ENCODE measurements around the gene JAK3.

Gene JAK3

DNA sequence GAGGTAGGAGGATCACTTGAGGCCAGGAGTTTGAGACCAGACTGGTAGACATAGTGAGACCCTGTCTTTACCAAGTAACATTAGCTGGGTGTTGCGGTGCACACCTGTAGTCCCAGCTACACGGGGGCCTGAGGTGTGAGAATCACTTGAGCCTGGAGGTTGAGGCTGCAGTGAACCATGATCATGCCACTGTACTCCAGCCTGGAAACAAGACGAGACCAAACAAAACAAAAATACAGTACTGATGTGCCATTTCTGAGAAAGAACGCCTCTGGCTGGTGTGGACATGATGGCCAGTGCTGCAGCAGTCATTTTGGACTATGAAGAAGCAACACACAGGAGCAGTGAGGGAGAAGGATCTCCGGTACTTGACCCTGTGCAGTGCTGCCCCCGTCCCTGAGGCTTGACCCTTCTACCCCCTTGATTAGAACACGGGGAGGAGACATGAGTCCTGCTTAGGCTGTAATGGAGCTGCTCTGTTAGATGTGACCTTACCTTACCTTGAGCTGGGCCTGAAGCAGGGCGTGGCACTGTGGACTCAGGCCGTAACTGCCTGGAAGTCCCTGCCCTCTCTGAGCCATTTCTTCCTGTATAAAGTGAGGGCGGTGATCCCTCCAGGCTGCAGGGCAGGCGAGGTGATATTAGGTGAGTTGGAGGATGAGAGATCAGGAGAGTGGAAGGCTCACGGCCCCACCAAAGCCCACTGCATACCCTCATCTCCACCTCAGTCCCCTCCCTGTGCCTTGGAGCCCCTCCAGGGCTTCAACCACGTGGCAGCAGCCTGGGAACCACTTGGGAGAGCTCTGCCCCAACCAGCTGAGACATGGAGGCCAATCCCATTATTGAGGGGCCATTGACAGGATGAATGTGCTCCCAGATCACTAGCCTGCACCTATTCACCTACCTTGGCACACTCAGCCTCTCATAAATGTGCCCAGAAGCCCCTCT lies 17.9 kb upstream of the JAK3 start:
- no peak for DNase-seq

- no peak for DNase-seq
Measured at GRCh38 chr19:17863520-17864182, 15.9 kb upstream of the JAK3 start.

DNA sequence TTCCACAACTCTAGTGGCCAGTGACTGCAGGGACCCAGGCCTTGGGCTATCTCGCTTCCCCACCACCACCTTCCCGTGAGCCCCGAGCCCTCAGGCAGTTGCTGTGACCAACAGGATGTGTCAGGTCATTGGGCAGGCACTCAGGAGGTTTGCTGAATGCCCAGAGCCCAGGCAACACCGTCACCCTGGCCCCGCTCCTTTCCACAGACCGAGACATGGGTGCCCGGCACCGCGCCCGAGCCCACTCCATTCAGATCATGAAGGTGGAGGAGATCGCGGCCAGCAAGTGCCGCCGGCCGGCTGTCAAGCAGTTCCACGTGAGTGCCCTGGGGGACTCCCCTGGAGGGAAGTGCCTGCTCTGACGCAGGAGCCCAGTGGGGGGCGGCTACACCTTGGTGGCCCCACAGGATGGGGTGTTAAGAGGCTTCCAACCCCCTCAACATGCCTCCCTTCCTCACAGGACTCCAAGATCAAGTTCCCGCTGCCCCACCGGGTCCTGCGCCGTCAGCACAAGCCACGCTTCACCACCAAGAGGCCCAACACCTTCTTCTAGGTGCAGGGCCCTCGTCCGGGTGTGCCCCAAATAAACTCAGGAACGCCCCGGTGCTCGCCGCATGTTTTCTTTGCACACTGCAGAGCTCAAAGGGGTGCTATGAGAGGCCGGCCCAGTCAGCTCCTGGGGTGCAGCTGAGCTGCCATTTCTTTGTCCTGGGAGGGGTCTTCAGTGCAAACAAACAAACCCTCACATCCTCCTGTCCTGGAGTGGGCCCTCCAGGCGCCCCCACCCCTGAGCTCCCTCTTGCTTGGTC lies 15.1 kb upstream of the JAK3 start:
- no peak for DNase-seq

DNA sequence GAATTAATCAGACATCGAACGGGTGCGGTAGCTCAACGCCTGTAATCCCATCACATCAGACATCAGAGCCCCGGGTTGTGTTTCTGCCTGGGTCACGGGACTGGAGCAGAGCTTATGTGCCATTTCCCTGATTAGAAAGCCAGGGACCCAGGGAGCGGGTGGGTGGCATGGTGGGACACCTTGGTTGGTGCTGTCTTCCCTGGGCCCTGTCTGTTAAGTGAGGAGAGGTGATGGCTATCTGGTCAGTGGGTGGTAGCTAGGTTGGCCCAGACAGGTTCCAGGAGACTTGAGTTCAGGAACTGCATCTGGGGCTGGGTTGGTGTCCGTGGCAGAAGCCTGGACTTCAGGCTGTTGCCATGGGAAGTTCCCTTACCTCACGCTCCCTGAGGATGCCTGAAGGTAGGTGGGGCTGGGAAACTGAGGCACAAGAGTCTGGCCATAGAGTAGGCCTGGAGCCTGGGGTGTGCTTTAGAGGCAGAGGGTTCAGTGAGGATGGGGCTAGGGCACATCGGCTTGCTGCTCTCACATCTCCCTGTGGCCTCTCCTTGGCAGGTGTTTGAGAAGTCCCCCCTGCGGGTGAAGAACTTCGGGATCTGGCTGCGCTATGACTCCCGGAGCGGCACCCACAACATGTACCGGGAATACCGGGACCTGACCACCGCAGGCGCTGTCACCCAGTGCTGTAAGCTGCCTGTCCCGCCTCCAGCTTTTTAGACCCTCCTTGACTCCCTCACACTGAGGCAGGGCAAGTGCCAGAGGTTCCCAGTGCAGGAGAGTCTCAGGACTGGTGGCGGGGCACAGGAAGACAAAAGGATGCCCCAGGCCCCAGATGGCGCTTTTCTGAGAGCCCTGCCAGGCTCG lies 14.0 kb upstream of the JAK3 start:
- no peak for DNase-seq

- no peak for DNase-seq
Measured at GRCh38 chr19:17860993-17861360, 13.2 kb upstream of the JAK3 start.

- DNase-seq = no peak
Measured at GRCh38 chr19:17860331-17860992, 12.7 kb upstream of the JAK3 start.

DNA sequence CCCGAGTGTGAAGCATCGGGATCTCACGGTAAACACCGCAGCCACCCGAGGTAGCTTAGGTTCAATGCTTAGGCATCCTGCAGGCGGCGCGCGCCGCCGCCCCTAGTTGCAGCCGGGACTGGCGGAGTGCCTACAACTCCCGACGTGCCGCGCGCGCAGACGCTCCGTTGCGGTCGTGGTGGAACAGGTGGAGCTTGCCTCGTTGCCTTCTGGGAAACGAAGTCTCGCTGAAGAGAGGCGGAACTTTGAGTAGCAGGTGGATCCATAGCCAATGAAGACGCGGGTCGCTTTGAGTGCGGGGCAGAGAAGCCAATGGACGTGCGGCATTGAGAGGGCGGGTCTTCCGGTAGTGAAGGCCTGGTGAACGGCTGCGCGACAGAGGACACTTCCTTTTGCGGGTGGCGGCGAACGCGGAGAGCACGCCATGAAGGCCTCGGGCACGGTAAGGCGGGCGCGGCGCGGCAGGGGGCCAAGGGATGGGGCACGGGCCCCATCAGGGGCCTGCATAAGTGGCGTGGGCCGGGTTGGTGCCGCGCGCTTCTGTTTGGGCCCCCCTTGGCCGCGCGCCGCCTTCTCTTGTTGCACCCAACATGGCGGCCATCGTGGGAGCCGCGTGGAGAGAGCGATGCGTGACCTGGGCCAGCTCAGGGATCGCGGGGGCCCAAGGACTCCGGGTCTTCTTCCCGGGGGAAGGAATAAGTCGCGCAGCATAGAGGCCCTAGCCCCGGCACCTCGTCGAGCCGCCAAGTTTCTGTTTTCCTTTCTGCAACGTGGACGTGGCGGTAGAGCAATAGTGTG lies 11.9 kb upstream of the JAK3 start, which contains the start of gene RPL18A:
TSS of gene RPL18A (plus strand) at position 378 of the 798 bp plus-strand sequence. CDS start at position 425, 47 bp downstream.
- DNase-seq = peak; percentile 99

DNA sequence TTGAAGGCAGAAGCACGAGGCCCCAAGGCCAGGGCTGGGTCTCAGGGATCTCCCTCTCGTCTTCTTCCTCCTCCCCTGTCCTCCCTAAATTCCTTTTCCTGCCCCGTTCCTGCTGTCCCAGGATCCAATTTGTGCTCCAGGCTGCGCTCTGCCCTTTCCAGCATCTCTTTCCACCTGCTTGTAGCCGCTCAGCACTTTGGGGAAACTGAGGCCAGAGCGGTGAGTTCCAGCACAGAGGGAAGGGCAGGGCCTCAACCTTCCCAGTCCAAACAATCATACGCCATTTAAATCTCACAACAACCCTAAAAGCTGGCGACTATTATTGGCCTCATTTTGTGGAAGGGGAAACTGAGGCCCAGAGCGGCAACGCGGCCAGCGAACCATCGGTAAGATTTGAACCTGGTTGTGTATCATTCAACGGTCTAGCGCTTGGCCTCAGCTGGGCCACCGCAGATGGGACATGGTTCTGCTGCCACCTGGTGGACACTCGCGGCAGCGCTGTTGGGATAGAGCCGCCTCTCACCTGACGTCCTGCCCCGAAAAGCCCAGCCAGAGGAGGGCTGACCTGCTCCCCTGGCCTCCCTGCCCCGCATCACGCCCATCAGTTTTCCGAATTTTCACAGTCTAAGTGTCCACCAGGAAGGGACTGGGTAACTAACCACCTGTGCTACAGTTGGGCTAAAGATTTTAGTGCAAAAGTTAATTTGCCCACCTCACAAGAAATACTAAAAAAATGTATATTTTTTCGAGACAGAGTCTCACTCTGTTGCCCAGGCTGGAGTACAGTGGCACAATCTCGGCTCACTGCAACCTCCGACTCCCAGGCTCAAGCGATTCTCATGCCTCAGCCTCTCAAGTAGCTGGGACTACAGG lies 7.7 kb upstream of the JAK3 start:
- peak; percentile 51 for DNase-seq

GRCh38 chr19:17854061-17854460 lies 6.3 kb upstream of the JAK3 start:
- DNase-seq = no peak

- DNase-seq = no peak
Measured at GRCh38 chr19:17848595-17849292, 962 bp upstream of the JAK3 start.

DNA sequence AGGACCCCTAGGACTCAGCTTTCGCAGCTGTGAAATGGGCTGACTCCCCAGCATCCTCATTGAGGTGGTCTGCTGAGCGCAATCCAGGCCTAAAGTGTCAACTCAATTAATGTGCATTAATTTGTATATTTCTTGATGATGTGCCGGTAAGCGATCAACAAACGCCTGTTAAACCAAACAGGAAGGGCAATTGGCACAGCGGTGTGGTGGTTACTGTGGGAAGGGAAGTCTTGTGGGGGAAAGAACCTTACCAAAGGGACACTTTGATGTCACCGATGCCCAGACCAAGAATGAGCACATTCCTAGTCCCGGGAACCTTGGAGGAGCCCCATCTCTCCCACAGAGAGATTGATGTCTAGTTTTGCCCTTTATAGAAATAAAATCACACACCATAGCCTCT lies 1.6 kb downstream of the JAK3 start:
- no peak for DNase-seq

DNA sequence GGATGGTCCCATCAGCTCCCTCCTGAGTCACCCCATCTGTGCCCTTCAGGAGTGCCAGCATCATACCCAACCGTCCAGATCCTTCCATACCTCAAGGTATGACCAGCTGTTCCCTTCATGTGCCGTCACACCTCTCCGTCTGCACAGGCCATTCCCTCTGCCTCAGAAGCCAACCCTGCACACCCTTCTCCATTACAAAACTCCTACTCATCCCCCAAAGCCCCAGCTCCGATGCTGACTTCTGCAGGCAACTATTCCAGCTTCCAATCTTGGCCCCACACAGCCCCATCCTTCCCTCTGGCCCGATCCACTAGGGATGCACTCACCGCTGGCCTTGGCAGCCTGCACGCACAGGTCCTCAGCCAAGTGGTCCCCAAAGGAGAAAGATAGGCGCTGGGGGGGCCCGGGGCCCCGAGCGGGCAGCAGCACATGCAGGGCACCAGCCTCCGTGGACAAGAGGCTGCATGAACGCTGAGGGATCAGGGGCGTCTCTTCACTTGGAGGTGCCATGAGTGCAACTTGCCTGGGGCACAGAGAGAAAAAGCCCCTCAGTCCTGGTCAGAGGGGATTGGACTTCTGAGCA lies 3.8 kb downstream of the JAK3 start:
- DNase-seq = no peak

GRCh38 chr19:17843292-17843827 lies 4.4 kb downstream of the JAK3 start:
- no peak for DNase-seq

DNA sequence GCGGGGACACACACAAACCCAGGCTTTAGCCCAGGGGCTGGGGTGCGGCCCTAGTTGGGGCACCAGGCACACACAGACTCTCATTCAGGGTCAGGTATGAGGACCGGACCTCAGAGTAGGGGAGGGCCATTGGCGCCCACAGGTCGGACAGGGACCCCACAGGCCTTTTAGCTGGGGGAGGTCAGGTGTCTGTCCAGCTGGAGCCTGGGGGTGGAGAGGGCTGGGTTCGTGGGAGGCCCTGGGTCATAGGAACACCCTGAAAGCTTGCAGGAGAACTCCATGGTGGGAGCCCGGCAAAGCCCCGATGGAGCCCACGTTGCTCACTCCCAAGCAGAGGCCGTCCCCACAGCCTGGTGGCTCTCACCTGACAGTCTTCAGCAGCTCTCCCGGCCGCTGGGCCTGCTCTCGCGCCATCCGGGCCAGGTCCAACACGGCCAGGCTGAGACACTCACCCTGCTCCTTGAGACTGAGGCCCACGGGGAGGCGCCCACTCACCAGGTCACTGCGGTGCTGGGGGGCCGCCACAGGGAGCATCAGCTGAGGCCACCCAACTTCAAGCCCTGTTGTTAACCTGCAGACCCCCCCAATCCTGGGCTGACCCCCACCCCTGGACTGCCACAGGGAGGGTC lies 5.0 kb downstream of the JAK3 start:
- DNase-seq = no peak

DNA sequence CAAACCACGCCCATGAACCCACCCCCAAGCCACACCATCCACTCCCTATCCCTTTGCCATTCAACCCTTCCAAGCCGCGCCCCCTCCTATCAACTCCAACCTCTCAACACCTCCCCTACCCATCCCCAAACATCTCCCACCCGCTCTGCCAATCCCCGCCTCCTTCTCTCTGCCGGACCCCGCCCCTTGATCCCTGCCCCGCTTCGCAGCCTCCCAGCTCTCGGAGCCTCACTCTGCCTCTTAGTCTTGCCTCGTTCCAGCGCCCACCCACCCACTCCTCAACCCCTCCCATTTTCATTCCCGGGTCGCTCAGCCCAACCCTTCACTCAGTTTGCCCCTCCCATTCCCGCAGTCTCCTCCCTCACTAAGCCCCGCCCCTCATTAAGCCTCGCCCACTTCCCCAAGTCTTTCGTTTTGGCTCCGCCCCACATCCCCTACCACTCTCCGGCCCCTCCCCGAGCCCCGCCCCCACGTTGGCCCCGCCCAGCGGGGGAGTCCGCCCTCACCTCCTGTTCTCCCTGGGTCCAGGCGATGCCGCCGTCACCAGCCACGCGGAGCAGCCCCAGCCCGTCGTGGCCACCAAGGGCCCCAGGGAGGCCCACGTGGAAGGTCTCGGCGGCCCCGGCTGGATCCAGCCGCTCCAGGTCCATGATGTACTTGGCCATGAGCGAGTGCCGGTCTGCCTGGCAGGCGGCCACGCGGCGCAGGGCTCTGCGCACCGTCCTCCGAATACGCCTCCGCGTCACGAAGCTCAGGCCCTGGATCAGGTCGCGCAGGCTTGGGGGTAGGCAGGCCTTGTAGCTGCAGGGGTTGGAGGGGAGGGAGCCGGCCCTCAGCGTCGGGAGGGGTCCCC lies 5.7 kb downstream of the JAK3 start:
- peak; percentile 75 for DNase-seq

DNA sequence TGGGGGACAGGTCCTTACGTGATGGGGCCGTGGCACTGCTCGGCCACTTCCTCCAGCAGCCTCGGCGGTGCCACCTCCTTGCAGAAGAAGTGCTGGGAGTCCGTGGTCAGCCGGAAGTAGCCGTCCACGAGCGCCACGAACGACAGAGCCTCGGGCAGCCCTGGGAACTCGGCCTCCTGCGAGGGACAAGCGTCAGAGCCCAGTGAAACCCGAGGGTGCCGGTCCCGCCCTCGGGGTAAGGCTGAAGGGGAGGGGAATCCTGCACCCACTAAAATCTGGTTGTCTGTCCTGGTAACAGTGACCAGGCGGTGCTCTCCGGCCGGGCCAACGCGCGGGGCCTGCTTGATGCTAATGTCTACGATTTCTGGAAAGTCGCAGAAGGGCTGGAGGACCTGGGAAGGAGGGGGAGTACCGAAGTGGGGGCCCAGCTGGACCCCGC lies 6.4 kb downstream of the JAK3 start:
- DNase-seq = no peak

DNA sequence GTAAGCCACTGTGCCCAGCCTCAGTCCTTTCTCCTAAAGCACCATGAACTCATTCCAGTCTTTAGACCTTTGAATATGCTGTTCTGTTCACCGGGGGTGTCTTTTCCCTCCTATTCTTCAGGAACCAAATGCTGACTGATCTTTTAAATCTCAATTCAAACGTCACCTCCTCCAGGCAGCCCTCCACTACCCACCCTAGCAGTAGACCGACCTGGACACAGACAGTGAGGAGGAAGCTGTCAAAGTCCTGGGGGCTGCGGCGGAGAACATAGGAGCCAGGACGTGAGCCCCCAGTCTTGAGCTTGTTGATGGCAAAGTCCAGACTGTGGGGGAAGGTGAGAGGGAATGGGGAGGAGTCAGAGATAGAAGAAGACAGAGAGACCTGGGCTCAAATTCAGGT lies 7.8 kb downstream of the JAK3 start:
- DNase-seq = no peak

Measured in NCI-H226 (cell line).